Activated CD4-positive, alpha-beta T cell treated with anti-CD3 and anti-CD28 coated beads for 1 hour (primary cell): ENCODE results near the gene HES7.
A peak's percentile ranks its signal among the peaks of the same experiment; 100 is the strongest.
"Not testable (repeated sequence)": the region's sequence is repeated elsewhere in the genome, so short reads cannot be mapped to it uniquely, and the experiment has no call there.

Source experiments
- DNase-seq: peaks from one replicate; pipeline ENCODE4 v3.0.0-alpha.2; 2020

HES7 gene

DNA sequence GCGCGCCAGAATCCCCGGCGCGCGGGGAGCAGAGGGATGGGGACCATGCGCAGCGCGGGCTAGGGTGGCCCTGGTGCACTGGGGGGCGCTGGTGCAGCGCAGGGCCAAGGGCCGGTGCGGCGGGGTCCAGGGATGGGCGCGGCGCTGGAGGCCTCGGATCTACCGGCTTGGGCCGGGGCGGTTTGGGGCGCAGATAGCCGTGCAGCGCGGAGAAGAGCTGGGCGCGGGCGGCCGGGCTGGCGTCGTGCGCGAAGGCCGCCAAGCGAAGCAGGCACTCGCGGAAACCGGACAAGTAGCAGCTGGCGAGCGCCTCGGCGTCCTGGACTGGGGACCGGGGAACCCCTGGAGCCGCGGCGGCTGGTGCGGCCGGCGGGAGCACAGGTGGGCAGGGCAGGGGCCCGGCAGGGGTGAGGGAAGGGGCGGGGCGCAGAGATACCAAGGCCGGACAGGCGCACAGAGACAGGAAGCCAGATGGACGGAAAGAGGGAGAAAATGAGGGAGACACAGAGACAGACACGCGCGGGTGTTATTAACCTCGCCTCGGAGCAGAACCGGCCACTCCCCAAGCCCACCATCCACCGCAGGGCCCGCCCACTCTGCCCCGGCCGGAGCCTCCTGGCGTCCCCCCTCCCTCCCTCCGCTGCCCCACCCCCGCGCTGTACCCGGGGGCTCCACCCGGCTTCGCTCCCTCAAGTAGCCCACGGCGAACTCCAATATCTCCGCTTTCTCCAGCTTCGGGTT is 2.1 kb downstream of the HES7 start:
- no peak for DNase-seq

- no peak for DNase-seq
Observed at GRCh38 chr17:8121407-8121680, 2.6 kb downstream of the HES7 start.

DNA sequence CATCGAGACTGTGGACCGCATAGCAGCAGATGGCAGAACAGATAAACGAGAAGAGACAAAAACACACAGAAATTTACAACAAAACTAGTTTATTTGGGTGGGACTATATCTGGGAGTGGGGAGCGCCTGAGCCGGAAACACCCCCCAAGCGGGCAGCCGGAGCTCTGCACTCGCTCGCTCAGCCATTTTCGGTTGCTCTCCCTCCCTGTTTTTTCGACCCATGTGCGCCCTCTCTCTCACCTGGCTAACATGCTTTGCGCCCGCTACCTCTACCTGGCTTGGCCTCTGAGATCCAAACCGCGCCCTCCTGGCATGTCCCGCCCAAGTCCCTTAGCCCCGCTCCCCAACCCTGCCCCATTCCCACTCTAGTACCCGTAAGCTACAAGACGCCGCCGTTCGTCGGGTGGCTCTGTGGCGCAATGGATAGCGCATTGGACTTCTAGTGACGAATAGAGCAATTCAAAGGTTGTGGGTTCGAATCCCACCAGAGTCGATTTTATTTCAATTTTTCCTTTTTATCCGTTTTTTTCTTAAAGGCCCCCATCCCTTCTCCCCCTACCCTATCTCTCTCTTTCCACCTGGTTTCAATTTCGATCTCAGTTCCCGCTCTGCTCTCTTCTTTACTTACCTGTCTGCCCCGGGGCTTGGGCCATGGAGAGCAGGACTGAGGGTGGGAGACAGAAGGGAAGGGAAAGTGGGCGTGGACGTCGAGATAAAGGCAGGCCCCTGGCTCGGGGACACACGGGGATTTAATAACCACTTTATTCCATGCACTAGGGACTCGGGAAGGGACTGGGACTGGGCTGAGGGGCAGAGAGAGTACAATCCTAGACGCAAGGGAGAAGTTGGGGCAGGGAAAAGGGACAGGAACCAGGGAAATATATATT is 3.1 kb downstream of the HES7 start:
- DNase-seq = peak; percentile 45

- peak; percentile 70 for DNase-seq
Observed at GRCh38 chr17:8119581-8120519, 4.1 kb downstream of the HES7 start.

DNA sequence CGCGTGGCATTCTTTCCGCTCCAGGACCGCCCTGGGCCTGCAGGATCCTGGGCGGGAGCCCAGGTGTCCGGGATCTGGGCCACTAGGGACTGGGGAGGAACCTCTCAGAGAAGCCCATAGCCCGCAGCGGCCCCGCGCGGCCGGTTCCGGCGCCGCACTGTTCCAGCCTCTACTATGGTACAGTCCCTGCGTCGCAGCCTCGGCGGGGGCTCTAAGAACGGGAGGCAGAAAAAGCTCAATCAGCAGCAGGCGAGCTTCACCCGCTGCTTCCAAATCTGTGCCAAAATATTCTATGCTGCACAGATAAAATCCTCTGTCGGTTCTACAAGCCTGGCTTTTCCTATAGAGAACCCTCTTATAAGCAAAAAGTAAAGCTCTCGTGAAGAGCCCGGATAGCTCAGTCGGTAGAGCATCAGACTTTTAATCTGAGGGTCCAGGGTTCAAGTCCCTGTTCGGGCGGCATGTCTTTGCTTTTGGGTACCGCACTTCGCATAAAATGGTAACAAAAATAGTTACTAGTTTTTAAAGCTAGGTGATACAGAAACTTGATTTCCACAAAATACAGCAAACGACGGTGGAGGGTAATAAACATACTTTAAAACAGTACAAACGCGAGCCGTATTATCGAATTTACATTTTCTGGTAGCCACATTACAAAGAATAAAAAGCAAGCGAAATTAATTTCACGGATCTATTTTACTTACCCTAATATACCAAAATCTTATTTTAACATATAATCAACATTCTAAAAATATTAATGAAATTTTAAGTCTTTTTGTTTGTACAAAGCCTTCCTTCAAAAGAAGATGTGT is 4.9 kb downstream of the HES7 start:
- DNase-seq = peak; percentile 81

- DNase-seq = no peak
Observed at GRCh38 chr17:8117980-8118768, 5.7 kb downstream of the HES7 start, which contains the start of gene ALOXE3. TSS of gene ALOXE3 (minus strand) at chr17:8118514. CDS start at chr17:8117990, 524 bp downstream.

GRCh38 chr17:8117367-8117979 is 6.4 kb downstream of the HES7 start:
- DNase-seq = no peak

GRCh38 chr17:8116776-8117175 is 7.1 kb downstream of the HES7 start:
- no peak for DNase-seq

GRCh38 chr17:8110907-8111306 is 13.0 kb downstream of the HES7 start:
- no peak for DNase-seq

GRCh38 chr17:8110456-8110804 is 13.5 kb downstream of the HES7 start:
- DNase-seq = no peak

DNA sequence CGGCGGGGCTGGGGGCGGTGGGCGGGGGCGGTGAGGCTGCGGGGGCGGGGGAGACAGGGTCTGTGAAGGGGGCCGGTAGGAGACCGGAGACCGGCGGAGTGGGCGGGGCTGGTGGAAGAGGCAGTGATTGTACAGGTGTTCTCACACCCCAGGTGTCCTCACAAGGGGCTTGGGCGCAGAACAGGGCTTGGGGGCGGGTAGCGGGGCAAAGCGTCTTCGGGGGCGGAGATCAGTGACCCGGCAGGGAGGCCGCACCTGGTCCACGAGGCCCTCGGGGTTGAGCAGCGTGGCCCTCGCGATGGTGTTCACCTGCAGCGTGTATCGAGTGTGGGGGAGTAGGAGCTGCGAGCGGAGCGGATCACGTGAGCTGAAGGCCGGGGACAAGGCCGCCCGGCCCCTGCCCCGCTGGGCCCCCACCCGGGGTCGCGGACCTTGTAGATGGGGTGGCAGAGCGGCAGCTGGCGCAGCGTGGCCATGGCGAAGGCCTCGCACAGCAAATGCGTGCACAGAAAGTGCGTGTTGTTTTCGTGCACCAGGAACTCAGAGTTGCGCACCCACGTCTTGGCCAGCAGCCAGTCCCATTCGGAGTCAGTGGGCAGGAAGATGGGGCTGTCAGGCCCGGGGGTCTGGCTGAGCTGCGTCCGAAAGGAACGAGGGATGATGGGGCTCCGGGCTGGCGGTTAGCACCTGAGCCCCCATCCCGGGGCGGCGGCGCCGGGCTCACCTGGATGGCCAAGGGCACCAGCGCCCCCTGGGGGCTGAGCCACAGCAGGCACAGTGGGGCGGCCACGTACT is 14.0 kb downstream of the HES7 start:
- DNase-seq = peak; percentile 72

DNA sequence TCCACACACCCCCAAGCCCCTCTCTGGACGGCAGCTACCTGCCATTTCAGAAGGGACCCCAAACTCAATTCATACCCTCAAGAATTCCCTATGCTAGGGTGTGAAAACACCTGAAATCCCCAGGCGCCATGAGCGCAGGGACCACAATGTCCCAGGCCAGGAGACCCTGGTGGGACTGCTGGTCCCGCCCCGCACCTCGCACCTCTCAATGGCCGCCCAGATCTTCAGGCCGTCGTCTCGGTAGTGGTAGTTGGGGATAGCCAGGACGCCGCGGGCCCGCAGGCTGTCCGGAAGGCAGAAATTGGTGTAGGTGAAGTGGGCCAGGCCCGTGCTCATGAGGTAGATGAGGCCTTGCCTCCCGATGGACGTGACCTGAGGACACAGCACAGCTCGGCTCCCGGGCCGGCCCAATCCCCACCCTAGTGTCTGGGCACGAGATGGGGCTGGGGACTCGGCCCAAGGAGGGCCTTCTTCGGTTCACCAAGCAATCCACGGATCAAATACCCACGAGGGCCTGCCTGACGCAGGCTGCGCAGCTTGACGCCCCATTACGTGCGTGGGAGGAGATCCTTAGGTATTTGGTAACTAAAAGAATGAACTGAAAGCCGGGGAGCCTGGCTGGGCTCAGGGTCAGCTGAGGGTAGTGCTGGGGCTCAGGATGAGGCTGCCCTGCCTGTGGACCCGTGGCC is 14.8 kb downstream of the HES7 start:
- no peak for DNase-seq

DNA sequence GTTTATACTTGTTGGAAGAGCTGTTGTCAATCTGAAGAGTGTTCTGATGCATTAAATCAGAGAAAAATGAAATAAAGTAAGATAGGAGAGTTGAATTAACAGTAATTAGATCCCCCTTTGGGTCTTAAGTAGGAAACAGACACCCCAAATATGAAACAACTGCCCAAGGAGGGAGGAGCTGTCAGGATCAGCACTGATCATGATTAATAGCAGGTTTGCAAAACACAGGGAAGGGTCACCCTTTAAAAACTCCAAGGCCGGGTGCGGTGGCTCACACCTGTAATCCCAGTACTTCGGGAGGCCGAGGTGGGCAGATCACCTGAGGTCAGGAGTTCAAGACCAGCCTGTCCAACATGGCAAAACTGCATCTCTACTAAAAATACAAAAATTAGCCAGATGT is 16.9 kb downstream of the HES7 start:
- DNase-seq = not testable (repeated sequence)

DNA sequence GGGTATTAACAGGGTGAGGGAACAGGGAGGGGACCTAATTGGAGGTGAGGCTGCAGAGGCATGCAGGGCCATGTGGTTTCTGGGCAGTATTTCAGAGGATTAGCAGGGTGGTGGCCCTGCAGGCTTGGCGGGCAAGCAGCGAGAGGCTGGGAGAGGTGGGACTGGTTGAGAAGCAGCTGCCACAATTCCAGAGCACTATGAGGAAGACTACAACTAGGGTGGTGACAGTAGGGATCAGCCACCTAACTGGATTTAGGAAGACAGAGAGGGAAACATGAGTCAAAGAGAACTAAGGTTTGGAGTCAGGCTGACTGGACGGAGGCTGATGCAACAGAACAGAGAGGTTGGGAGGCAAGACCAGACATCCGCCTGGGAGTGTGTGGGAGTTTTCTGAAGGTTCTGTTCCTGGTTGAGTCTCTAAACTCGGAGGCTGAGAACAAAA is 17.9 kb downstream of the HES7 start:
- no peak for DNase-seq

DNA sequence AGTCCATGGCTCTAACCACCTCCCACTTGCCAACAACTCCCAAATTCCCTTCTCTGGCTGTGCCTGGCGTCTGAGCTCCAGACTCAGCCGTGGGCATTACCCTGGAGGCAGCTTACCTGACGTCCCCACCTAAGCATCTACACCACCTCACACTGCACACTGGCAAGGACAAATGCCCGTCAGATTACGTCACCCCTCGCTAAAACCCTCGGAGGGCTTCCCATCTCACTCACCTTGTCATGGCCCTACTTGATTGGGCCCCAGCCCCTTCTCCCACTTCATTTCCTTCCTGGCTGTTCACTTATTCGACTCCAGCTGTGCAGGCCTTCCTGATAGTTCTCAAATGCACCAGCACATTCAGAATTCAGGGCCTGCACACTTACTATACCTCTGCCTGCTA is 19.0 kb downstream of the HES7 start:
- no peak for DNase-seq

DNA sequence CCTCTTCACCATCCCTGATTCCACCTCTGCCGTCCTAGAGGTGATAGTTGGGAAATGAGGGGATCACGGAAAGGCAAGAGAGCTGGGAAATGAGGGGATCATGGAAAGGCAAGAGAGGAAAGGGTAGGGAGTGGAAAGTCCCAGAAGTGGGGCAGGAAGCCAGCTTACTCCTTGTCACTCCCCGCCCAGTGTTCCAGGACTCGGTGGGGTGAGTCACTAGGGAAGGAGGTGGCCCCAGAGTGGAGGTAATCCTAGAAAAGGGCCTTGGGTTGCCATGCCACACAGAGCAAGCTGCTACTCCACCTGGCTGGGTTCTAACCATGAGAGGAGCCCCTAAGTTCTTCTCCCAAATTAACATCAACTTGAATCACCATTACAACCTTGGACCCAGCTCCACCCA is 20.4 kb downstream of the HES7 start:
- no peak for DNase-seq

DNA sequence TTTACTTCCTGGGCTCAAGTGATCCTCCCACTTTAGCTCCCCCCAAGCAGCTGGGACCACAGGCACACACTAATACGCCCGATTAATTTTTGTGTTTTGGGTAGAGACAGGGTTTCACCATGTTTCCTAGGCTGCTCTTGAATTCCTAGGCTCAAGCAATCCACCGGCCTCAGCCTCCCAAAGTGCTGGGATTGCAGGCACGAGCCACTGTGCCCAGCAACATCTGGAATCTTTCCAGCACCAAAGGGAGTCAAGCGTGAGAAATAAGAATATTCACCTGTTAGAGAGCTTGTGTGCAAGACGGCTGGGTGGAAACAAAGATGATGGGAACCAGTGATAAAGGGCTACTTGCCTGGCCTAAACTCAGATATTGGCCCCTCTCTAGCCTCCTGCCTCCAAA is 22.2 kb downstream of the HES7 start:
- DNase-seq = no peak

DNA sequence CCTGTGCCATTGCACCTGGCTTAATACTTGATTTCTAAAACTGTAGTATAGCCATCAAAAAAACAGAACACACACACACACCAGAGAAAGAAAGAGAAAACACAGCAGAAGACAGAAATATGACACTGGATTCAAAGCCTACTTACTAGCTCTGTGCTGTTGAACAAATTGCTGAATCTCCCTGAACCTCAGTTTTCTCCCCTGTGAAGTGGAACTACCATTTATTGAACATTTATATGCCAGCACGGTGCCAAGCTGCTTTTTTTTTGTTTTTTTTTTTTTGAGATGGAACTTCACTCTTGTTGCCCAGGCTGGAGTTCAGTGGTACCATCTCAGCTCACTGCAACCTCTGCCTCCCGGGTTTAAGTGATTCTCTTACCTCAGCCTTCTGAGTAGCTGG is 23.1 kb downstream of the HES7 start:
- no peak for DNase-seq

- no peak for DNase-seq
Observed at GRCh38 chr17:8100111-8100510, 23.8 kb downstream of the HES7 start.

GRCh38 chr17:8096541-8096940 is 27.4 kb downstream of the HES7 start:
- no peak for DNase-seq
